Nucleus accumbens (tissue), 56 donors: ENCODE results near the gene WDR47.
"Not testable (repeated sequence)": the region's sequence is repeated elsewhere in the genome, so short reads cannot be mapped to it uniquely, and the experiment has no call there.

ENCODE experiments used
- DNase-seq, 56 donors: peaks; one replicate each; lab custom pipeline; 2025; lab: John Stamatoyannopoulos, UW

WDR47 gene

GRCh38 chr1:108969346-108969745 lies 72.6 kb downstream of the WDR47 start:
- no peak for DNase-seq

- peak; percentile 21 to 95 (median 84) for DNase-seq
Measured at GRCh38 chr1:108963052-108963686, 78.7 kb downstream of the WDR47 start, which contains the start of gene CLCC1. Gene CLCC1 (minus strand): TSS chr1:108963484. CDS start chr1:108950437, 13,047 bp downstream.

GRCh38 chr1:108962681-108963051 lies 79.2 kb downstream of the WDR47 start:
- DNase-seq, result no peak

GRCh38 chr1:108961752-108962486 lies 80.0 kb downstream of the WDR47 start:
- DNase-seq, result no peak

GRCh38 chr1:108961198-108961597 lies 80.7 kb downstream of the WDR47 start:
- DNase-seq, result no peak

- no peak for DNase-seq
Measured at GRCh38 chr1:108960719-108961118, 81.2 kb downstream of the WDR47 start.

GRCh38 chr1:108957888-108958287 lies 84.0 kb downstream of the WDR47 start:
- no peak for DNase-seq

GRCh38 chr1:108955881-108956280 lies 86.0 kb downstream of the WDR47 start:
- DNase-seq, result no peak

- no peak for DNase-seq
Measured at GRCh38 chr1:108955111-108955510, 86.8 kb downstream of the WDR47 start.

- DNase-seq, result no peak
Measured at GRCh38 chr1:108953452-108953851, 88.5 kb downstream of the WDR47 start.

- DNase-seq, result no peak
Measured at GRCh38 chr1:108951242-108951641, 90.7 kb downstream of the WDR47 start.

- peak in 3 of 56 donors; percentile 1 to 10 (median 8) for DNase-seq
Measured at GRCh38 chr1:108949044-108949443, 92.9 kb downstream of the WDR47 start.

- peak in 36 of 56 donors; percentile 1 to 74 (median 24) for DNase-seq
Measured at GRCh38 chr1:108947871-108948525, 93.9 kb downstream of the WDR47 start.

- no peak for DNase-seq
Measured at GRCh38 chr1:108936170-108936569, 105.7 kb downstream of the WDR47 start.

- no peak for DNase-seq
Measured at GRCh38 chr1:108933944-108934343, 108.0 kb downstream of the WDR47 start.

- not testable (repeated sequence) for DNase-seq
Measured at GRCh38 chr1:108927565-108927964, 114.3 kb downstream of the WDR47 start.

- no peak for DNase-seq
Measured at GRCh38 chr1:108925920-108926319, 116.0 kb downstream of the WDR47 start.
